Posterior cingulate gyrus (tissue), 11 donors: ENCODE data around the gene MAG.

Experiments used
- DNase-seq, 10 donors: peaks; one replicate each; pipeline versions ENCODE4 v3.0.0 to v3.0.0-alpha.2; 2020 to 2021; ENCODE audit warnings: mixed read lengths in 3 of 10
- intact Hi-C: fragments of 100-400 bp; cut with DNase I; formaldehyde crosslinking; loops from one replicate; pipeline ENCODE4 v1.15.1; 2023

The MAG gene

DNA sequence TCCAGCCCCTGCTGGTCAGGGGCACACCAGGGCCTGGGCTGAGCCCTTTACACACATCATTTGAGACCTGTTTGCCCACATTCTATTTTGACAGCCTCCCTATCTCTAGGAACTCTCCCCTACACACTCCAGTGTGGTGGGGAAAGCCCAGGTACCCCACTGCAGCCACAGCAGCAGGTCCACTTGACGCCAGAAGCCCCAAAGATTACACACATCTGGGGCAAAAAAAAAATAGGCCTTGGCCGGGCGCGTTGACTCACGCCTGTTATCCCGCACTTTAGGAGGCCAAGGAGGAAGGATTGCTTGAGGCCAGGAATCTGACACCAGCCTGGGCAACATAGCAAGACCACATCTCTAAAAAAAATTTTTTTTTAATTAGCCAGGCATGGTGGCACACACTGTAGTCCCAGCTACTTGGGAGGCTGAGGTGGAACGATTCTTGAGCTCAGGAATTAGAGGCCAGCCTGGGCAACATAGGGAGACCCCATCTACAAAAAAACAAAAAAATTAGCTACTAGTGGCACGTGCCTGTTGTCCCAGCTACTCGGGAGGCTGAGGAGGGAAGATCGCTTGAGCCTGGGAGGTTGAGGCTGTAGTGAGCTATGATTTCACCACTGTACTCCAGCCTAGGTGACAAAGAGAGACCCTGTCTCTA lies 19.0 kb downstream of the MAG start:
- intact Hi-C loops = no loop called here
- DNase-seq = no peak

DNA sequence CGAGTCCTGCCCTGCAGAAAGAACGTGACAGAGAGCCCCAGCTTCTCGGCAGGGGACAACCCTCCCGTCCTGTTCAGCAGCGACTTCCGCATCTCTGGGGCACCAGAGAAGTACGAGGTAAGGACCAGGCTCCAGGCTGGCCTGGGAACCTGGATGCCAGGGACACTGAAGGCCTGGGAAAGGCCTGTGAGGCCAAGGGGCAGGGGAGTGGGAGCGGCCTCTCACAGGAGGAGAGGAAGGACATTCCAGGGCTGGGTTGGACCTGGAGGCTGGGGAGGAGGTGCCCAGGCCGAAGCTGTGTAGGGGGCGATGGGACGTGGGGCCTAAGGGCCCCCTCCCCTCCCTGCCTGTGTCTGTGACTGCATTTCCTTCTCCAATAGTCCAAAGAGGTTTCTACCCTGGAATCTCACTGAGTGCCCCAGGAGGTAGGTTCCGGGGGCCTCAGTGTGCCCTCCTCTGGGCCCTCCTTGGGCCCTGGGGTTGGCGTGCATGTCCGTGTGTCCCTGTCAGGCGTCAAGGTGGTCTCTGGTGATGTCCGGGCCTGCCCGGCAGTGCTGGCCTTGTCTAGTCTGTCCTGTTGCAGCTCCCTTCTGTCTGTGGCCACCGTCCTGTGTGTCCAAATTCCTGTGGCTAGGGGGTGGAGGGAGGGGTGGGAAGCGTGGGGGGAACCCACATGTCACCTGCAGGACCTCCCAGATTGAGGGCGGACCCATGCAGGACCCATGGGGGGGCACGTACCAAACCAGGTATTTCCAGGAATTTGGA lies 20.1 kb downstream of the MAG start:
- intact Hi-C loops = no loop called here

GRCh38 chr19:35313587-35313986 lies 21.6 kb downstream of the MAG start:
- intact Hi-C loops = no loop called here
- DNase-seq = no peak

More for the DNA sequence above, 20.1 kb downstream of the MAG start:
- DNase-seq = no peak

DNA sequence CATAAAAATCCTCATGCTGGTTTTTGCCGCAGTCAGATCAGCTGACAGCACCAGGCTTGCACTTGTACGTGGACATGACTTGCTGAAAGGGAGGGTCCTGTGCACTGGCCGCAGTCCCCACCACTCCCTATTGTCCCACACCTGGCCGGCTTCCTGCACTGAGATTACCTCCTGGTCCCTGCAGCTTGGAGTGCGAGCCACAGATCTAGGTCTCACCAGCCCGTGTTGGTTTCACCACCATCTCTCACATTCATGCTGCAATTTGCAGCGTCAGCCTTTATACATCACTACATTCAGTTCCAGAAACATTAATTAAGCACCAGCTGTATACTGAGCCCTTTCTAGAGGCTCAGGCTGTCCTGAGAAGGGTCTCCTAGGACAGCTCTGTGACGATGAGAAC lies 22.1 kb downstream of the MAG start:
- intact Hi-C loops = no loop called here
- no peak for DNase-seq

GRCh38 chr19:35314858-35315470 lies 23.0 kb downstream of the MAG start:
- DNase-seq = no peak
- intact Hi-C loops = no loop called here

- DNase-seq = no peak
- intact Hi-C loops = no loop called here
These were observed 23.9 kb downstream of the MAG start for GRCh38 chr19:35315883-35316282.

DNA sequence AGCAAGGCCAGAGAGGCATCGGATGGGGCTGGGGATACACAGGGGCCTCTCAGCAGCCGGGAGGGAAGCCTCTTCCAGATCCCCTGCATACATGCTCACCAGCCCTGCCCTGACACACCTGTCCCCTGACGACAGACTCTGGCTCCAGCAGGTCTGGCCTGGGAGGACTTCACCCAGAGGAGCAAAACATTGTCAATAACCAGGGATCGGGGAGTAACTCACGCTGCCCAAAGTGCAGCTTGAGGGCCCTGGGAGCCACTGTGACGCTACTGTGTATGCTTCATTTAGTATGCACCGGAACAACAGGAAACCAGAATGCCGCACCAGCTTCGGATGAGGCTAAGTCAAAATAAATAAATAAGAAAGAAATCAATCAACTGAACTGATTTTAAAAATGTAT lies 24.6 kb downstream of the MAG start:
- DNase-seq = no peak
- intact Hi-C loops = no loop called here

- intact Hi-C loops = no loop called here
- no peak for DNase-seq
These were observed 25.6 kb downstream of the MAG start for GRCh38 chr19:35317464-35318043.

- DNase-seq = peak; percentile 48 to 96 (median 80)
- intact Hi-C loops = no loop called here
These were observed 26.9 kb downstream of the MAG start for GRCh38 chr19:35318679-35319448.

GRCh38 chr19:35320065-35320713 lies 28.2 kb downstream of the MAG start:
- no peak for DNase-seq
- intact Hi-C loops = no loop called here

- intact Hi-C loops = no loop called here
- DNase-seq = no peak
These were observed 29.3 kb downstream of the MAG start for GRCh38 chr19:35321291-35321690.

- no peak for DNase-seq
- intact Hi-C loops = no loop called here
These were observed 30.1 kb downstream of the MAG start for GRCh38 chr19:35322014-35322413.

DNA sequence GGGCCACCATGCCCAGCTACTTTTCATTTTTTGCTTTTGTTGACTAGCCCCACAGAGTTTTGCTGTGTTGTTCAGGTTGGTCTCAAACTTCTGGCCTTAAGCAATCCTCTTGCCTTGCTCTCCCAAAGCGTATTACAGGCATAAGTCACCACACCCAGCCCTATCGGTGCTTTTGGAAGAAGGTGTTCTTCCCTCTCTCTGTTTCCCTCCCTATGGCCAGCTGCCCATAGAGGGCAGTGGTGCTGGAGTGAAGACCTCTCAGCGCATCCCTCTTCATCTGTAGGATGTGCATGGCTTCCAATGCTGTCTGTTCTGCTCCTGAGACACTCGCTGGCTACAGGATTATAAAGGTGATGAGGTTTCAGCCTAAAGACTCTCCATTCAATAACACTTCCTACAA lies 35.7 kb downstream of the MAG start:
- intact Hi-C loops = no loop called here

GRCh38 chr19:35328851-35329285 lies 36.9 kb downstream of the MAG start, which contains the start of gene CD22:
Gene CD22, plus strand, starts transcription at chr19:35329187. Its CDS starts 2,854 bp downstream, at chr19:35332041.
- intact Hi-C loops = no loop called here
- no peak for DNase-seq

More for the DNA sequence above, 35.7 kb downstream of the MAG start:
- DNase-seq = no peak

- no peak for DNase-seq
- intact Hi-C loops = no loop called here
These were observed 37.4 kb downstream of the MAG start for GRCh38 chr19:35329323-35329722.

DNA sequence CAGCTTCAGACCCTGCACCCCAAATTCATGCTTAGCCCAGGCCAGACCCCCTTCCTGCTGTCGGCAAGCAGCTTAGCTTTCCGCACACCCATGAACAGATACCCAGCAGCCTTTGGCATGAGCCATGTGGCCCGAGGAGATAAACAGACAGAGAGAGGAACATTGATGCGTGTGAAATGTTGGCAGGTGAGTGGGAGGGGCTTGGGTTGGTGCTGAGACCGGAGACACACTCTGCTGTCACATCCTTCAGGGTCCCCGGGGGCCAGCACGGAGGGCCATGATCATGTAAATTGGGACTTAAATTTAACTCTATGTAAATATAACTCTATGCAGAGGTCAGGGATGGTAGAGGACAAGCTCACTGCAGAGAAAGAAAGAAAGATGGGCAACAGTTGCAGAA lies 38.5 kb downstream of the MAG start:
- intact Hi-C loops = no loop called here
- no peak for DNase-seq

GRCh38 chr19:35331551-35332214 lies 39.7 kb downstream of the MAG start:
- intact Hi-C loops = no loop called here
- DNase-seq = no peak

- intact Hi-C loops = no loop called here
- peak in 1 of 10 donors; percentile 63 for DNase-seq
These were observed 40.9 kb downstream of the MAG start for GRCh38 chr19:35332817-35333216.

DNA sequence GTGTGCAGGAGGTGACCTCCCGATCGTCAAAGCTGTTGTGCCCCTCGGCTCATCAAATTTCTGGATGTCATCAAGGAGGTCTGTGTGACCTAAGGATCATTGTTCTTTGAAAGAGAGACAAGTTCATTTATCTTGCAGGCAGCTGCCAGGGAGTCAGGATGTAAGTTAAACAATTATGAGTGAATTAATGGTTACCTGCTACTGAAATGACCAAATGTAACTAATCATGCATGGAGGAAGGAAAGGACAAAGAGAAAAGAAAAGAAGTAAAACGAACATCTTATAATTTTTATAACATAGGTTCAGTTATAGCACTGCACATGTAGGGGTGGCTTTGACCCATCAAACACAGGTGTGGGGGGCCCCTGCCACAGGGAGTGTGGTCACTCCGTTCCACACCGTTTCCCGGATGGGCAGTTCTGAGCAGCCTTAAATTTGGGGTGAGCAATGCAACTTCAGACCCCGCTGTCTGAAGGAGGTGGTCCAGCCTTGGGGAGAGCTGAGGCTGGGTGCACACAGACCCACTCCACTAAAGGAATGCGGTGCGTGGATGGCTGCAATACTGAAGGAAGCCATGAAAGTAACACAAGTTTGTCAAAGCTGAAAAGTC lies 42.3 kb downstream of the MAG start:
- DNase-seq = peak in 1 of 10 donors; percentile 64
- intact Hi-C loops = no loop called here
